ENCODE data around the gene ZNF165. TPM values are rescaled to one million over a fixed set of nuclear protein-coding genes. Genes with fewer than 3 reads are reported as not detected.

Gene ZNF165
- total and polyA plus RNA-seq, 2 of the 8 experiments (the other 6 are each of a cell fraction or from before 2014, with no cell fraction given) = 1.2 to 9.3 TPM

DNA sequence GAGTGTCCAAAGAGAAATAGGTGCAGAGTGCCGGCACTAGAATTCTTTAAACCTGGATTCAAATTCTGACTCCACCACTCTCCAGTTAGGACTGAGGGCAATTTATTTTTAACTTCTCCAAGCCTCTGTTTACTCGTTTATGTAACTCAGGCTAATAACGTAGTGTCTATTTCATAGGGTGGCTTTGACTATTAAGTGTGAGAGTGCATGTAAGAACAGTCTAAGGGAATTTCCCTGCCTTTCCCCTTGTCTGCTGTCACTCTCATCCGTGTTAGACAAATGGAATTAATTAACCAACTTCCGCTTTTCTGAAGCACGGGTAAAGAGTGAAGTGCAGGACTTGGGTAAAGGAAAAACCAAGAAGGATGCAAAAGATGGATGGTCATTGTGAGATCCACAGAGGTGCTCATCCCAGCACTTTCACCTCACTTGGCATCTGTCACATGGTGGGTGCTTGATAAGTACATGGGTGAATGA, 57.2 kb downstream of the ZNF165 start:
- H2AFZ ChIP-seq (ENCODE audit: low read length) = peak overlapping the region; percentile 85
- H3K36me3 ChIP-seq (ENCODE audit: control insufficient read depth in 2 of 4, insufficient read depth in 4 of 4, low read length in 3 of 4) = no peaks in the 10 kb centered on the region
- H3K9ac ChIP-seq (replicated peaks in 1 of 4; ENCODE audit: extremely low read depth in 1 of 4, low read depth in 3 of 4, low read length in 3 of 4) = peak overlapping the region in 3 of 4 experiments; percentile 76 to 81 (median 77); a peak in 5 of 7 replicates
- H3K79me1 ChIP-seq (ENCODE audit: low read depth, low read length) = no peaks in the 10 kb centered on the region; the same call in 1 of the 2 replicates
- H3K4ac ChIP-seq (replicated peaks; ENCODE audit: insufficient read length, low read depth, low read length) = no peak overlapping the region
- H3K14ac ChIP-seq (ENCODE audit: insufficient read length) = no peak overlapping the region
- no peak overlapping the region for H2BK12ac ChIP-seq (ENCODE audit: low read depth, low read length)
- POLR2A ChIA-PET (ENCODE audit: partially characterized antibody) = interaction anchor here (0.8 to 3.1 kb wide), 14 partner anchors 11 to 319 kb away, joined by 3 to 48 read pairs (median 4); partner anchors contain the start of genes ZSCAN16 and ZSCAN31
- no peak overlapping the region for H2BK120ac ChIP-seq (replicated peaks; ENCODE audit: low read depth, low read length)
- WGBS, 2 experiments (ENCODE audit: extremely low coverage in 1 of 2, insufficient coverage in 1 of 2, insufficient read length in 1 of 2, insufficient replicate concordance in 2 of 2, low coverage in 1 of 2, low lambda C conversion rate in 2 of 2, missing lambda C conversion rate in 1 of 2) = 12% methylated on average over 6 of the region's 6 CpGs; no CpG with 5 or more reads in 1 of the 2 experiments
- CTCF ChIA-PET (ENCODE audit: partially characterized antibody) = no interaction called here
- H2BK5ac ChIP-seq (ENCODE audit: low read depth, low read length) = no peak overlapping the region
- H3K9me3 ChIP-seq (ENCODE audit: insufficient read depth in 2 of 2, low read depth in 1 of 2, low read length in 1 of 2) = no peaks in the 10 kb centered on the region
- H4K8ac ChIP-seq (ENCODE audit: extremely low read depth, insufficient read depth, low read length) = no peak overlapping the region
- peaks cover 0 to 31% of the 10 kb centered on the region in 2 experiments; a peak in 3 of 4 replicates for H3K79me2 ChIP-seq (ENCODE audit: control insufficient read depth in 1 of 2, insufficient read depth in 2 of 2, low read length in 2 of 2)
- peaks cover 0 to 8% (median 2%) of the 10 kb centered on the region in 4 experiments; a peak in 3 of 7 replicates for H3K4me1 ChIP-seq (replicated peaks in 1 of 4; ENCODE audit: control insufficient read depth in 3 of 4, insufficient read depth in 4 of 4, low read length in 3 of 4)
- peaks cover 0 to 3% (median 1%) of the 10 kb centered on the region in 4 experiments; a peak in 1 of 7 replicates for H3K27me3 ChIP-seq (replicated peaks in 1 of 4; ENCODE audit: control insufficient read depth in 3 of 4, extremely low read depth in 1 of 4, insufficient read depth in 3 of 4, low read length in 3 of 4)
- no peak overlapping the region for H4K91ac ChIP-seq (replicated peaks; ENCODE audit: insufficient read length, low read length)
- no peak overlapping the region for H4K5ac ChIP-seq (ENCODE audit: insufficient read length, low read depth, low read length)
- FAIRE-seq (no peak), DNase-seq (ENCODE audit: low read depth in 1 of 2, low spot score in 2 of 2) (no peak)
- no peaks in the 10 kb centered on the region for H4K20me1 ChIP-seq (replicated peaks in 1 of 2; ENCODE audit: control insufficient read depth in 1 of 2, insufficient read depth in 2 of 2, low read length in 2 of 2)
- H3K27ac ChIP-seq (ENCODE audit: low read depth, low read length) = no peak overlapping the region
- no peak overlapping the region for H2BK20ac ChIP-seq (ENCODE audit: low read length)
- no peak overlapping the region for H3K18ac ChIP-seq (ENCODE audit: extremely low read depth, low read length)
- H3K23me2 ChIP-seq (ENCODE audit: low read depth, low read length) = peaks cover 6% of the 10 kb centered on the region
- no peak overlapping the region for H3K56ac ChIP-seq (replicated peaks; ENCODE audit: insufficient read length, low read depth, low read length)
- no peak overlapping the region for H2AK5ac ChIP-seq (ENCODE audit: low read depth, low read length)
- no peak overlapping the region for H3K23ac ChIP-seq (ENCODE audit: insufficient read length)
- no peak overlapping the region for H2BK15ac ChIP-seq (ENCODE audit: low read length)
- H3K4me2 ChIP-seq (ENCODE audit: insufficient read depth in 1 of 2, low read depth in 2 of 2, low read length in 2 of 2) = peak overlapping the region; percentile 64 to 82
- peak overlapping the region; percentile 85 to 91 (median 87) for H3K4me3 ChIP-seq (ENCODE audit: extremely low read depth in 1 of 4, insufficient read depth in 2 of 4, low read depth in 3 of 4, low read length in 4 of 4)
- TF ChIP-seq, protein P1, sequence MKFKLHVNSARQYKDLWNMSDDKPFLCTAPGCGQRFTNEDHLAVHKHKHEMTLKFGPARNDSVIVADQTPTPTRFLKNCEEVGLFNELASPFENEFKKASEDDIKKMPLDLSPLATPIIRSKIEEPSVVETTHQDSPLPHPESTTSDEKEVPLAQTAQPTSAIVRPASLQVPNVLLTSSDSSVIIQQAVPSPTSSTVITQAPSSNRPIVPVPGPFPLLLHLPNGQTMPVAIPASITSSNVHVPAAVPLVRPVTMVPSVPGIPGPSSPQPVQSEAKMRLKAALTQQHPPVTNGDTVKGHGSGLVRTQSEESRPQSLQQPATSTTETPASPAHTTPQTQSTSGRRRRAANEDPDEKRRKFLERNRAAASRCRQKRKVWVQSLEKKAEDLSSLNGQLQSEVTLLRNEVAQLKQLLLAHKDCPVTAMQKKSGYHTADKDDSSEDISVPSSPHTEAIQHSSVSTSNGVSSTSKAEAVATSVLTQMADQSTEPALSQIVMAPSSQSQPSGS (IDR thresholded peaks at IDR 0.05; ENCODE audit: low read length) = no peak
- TF ChIP-seq CREB1 (IDR thresholded peaks at IDR 0.05) = no peak
- no peak for TF ChIP-seq SIRT6 (IDR thresholded peaks at IDR 0.05; ENCODE audit: low read length)
- no peak for TF ChIP-seq RXRA (IDR thresholded peaks at IDR 0.05; ENCODE audit: insufficient read depth, low read depth, low read length)
- no peak for TF ChIP-seq SIX5 (IDR thresholded peaks at IDR 0.05; ENCODE audit: low read depth, low read length)
- TF ChIP-seq BACH1 (IDR thresholded peaks at IDR 0.05; ENCODE audit: low read length) = no peak
- no peak for TF ChIP-seq TCF12 (IDR thresholded peaks at IDR 0.05; ENCODE audit: low read depth, low read length)
- no peak for TF ChIP-seq SRF (IDR thresholded peaks at IDR 0.05; ENCODE audit: low read depth, low read length)
- no peak for TF ChIP-seq ASH2L (IDR thresholded peaks at IDR 0.05; ENCODE audit: low read length)
- no peak for TF ChIP-seq POLR2A (IDR thresholded peaks at IDR 0.05; ENCODE audit: control extremely low read depth in 1 of 2, low read depth in 2 of 2, low read length in 2 of 2)
- TF ChIP-seq TAF7 (optimal IDR thresholded peaks at IDR 0.05; ENCODE audit: borderline replicate concordance, low read depth, low read length) = no peak
- TF ChIP-seq POLR2AphosphoS5 (IDR thresholded peaks at IDR 0.05; ENCODE audit: low read depth, low read length) = no peak
- no peak for TF ChIP-seq CBX8 (IDR thresholded peaks at IDR 0.05; ENCODE audit: borderline replicate concordance, low read depth, low read length)
- no peak for TF ChIP-seq BRCA1 (IDR thresholded peaks at IDR 0.05; ENCODE audit: low read depth, low read length)
